GM21786 (cell line): ENCODE data around the gene SERPIND1.
"Not testable (repeated sequence)": the region's sequence is repeated elsewhere in the genome, so short reads cannot be mapped to it uniquely, and the experiment has no call there.

Source experiments
- ATAC-seq: cut with Tn5 transposase; IDR thresholded peaks from one replicate; pipeline ENCODE4 v1.9.1; 2021; ENCODE audit not compliant: unreplicated experiment

The SERPIND1 gene, protein sequence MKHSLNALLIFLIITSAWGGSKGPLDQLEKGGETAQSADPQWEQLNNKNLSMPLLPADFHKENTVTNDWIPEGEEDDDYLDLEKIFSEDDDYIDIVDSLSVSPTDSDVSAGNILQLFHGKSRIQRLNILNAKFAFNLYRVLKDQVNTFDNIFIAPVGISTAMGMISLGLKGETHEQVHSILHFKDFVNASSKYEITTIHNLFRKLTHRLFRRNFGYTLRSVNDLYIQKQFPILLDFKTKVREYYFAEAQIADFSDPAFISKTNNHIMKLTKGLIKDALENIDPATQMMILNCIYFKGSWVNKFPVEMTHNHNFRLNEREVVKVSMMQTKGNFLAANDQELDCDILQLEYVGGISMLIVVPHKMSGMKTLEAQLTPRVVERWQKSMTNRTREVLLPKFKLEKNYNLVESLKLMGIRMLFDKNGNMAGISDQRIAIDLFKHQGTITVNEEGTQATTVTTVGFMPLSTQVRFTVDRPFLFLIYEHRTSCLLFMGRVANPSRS

DNA sequence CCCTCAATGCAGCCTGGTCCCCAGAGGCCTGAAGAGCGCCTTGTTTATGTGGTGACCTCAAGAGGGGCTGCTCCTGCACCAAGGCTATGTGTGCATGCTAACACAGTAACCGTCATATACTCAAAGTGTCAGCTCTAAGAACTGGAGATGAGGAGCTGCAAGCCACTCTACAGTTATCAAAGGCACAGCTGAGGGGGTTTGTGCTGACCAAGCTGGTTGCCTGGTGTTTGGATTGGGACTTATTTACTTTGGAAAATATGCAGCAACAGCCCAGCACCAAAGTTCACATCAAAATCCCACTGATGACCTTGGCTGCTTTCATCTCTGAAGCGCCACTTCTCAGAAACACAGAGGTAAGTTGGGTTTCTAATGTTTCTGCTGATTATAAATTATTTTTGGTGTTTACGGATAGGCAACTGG, at the start of gene SERPIND1:
SERPIND1 (plus strand) TSS at position 321 of the 420 bp plus-strand sequence. CDS start 5,200 bp downstream, outside the sequence.
- ATAC-seq = no peak

DNA sequence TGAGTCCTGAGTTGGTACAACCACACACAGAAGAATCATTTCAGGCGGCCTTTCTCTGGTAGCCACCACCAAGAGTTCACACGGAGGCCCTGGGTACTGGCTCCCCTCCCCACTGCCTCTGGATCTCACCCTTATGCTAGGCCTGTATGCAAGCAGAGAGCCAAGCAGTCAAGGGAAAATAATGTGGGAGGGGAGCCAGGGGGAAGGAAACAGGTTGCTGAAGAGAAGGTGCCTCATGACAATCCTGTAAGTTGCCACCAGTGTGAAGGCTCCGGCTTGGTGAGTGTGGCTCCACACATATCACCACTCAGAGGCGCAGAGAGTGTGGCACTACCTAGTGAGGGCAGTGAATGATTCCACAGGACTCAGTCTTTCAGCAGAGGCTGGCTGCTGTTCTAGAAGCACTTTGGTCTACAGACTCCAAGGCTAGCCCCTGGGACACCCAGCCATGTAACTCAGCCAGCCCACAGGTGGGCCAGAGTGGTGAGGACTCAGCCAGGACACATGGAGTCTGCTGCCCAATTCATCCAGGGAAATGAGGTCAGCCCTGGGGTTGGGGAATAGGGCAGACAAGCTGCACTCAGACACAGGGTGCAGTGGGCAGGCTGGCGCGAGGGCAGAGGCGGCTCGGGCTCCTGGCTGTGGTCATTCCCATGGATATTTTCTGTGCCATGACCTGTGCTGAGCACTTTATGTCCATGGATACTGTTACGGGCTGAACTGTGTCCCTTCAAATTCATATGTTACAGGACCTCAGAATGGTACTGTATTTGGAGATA, 49.0 kb upstream of the SERPIND1 start:
- no peak for ATAC-seq

DNA sequence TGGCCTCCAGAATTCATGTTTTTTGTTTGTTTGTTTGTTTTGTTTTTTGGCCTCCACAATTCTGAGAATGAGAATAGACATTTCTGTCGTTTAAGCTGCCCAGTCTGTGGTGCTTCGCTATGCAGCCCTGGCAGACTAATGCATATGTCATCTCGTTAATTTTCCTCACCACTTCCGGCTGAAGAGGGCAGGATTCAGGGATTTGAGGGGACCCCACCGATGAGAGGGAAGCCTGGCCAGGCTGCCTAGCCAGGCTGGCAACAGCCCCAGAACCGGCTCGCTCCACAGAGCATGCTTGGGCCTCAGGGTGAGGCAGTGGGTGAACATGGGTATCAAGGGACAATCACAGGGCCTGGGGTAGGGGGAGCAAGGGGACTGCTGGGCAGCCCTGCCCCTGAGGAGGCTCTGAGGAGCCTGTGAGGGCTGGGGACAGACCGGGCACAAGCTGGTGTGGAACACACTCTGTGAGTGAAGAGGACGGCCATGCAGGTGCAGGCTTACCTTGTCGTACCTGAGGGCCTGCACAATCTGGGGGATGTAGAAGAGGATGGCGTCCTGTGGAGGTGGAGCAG, 47.8 kb upstream of the SERPIND1 start:
- ATAC-seq = no peak

DNA sequence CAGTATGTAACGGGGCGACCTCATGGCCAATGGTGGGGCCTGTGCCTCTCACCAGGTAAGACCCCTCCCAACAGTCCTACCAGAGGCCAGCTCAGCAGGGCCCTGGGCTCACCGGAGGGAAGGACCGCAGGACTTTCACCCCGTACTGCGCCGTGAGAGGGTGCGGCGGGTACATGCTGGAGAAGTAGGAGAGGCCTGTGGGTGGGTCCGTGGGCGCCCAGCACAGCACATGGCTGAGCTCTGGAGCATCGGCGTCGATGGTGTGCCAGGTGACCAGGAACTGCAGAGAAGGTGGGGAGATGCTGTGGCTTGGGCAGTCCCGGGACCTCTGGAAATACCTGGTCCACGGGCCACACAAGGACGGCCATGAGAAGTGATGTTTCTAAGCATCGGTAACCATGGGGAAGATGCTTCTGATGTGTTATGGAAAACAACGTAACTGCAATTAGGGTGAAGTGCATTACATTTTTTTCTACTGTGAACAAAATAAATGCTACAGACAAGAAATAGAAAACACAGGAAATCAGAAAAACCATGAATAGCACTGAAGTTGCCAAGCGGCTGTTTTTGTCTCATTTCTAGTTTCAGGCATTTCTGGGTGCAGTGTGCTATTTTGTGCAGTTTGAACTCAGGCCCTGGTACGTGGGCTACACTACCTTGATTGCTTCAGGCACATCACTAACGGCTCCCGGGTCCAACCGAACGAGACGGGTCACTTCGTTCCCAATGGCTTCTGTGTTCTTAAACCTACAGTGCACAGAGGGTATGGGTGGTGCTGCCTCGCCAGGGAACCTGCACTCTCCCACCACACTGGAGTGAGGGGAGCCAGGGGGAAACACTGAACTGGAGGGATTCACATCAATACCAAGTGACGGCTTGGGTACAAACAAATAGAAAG, 46.5 kb upstream of the SERPIND1 start:
- no peak for ATAC-seq

DNA sequence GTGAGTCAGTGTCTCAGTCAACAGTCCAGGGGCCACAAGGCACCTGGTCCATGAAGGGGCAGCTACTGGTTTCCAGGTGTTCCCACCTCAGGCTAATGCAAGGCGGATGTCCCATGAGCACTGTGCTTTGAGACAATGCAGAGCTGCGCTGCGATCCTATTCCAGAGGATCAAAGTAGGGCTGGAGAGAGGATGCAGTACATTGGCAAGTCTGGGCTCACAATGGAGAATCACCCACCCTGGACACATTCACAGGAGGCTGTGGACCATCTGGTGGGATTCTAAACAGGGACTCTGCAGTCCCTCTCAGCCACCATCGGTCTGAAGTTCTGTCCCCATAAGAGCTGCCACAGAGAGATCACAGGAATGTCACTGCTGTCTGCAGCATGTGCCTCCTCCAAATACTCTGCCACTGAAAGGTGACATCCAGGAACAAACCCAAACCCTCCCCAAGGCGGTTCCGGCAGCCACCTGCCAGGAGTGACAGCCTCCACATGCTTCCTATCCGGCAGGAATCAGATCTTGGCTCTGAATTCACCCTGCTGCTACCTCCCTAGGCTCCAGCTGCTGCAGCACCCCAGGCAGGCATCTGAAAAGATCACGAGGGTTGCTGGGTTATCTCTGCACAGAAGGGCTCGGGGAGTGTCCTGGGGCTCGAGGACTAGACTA, 45.3 kb upstream of the SERPIND1 start:
- ATAC-seq = no peak

DNA sequence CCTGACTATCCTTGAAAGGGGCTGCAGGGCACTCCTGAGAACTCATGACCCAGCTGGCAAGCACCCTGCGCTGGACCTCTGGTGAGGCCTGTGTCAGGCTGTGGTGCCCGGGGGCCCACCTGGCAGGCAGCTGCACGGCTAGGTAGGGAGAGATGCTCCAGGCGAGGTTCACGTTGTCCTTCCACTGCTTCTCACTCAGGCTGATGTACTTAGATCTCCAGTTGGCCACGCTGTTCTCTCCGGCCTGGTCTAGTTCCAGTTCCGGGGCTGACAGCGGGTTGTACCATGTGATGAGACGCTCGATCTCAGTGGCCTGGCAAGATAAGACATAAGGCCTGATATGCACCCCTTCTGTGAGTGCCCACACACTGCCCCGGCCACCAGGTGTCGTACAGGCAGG, 44.7 kb upstream of the SERPIND1 start:
- no peak for ATAC-seq

DNA sequence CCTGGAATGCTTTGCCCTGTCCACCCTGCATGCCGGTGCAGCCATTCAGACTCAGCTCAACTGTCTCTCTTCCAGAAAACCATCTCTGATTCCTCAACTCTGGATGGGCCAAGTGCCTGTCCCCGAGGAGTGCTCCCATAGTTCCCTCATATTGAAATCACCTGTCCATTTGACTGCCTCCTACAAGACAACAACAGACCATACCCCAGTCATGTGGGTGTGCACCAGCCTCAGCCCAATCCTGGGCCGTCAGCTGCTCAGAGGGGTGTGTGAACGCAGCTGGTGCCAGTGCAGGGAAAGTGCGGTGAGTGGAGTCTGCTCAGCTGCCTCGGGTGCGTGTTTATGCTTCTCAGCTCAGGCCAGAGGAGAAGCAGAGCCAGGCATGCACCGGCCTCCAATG, 41.5 kb upstream of the SERPIND1 start:
- not testable (repeated sequence) for ATAC-seq

DNA sequence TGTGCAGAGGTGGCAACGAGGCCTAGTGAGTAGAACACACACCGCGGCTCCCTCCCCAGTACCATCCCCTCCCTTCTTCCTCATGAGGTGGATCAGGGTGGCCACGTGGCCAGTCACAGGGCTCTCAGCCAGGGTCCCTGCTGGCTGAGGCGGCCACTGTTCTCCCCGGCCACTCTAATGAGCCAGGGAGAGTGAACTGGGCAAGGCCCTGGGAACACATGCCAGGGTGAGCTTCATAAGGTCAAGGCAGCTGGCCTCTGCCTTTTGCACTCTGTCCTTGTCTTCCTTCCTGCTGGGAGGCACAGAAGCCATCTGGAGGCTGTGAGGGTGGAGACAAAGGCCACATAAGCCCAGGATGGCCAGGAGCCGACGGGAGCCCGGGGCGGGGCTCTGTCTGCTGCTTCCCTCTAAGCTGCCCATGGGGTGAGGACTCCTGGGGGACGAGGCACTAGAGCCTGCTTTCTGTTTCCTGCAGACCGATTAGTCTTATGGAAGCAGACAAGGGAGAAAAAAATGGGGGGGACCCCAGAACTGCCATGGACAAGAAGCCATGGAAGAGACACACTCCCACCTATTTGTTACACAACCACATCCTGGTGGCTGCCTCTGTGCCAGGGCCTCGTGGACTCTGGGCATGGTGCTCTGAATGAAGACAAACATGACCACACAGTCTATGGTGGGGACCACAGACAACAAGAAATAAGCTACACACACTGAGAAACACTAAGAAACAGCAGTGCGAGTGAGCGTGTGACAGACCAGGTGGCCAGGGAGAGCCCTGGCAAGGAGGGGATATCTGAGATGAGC, 38.4 kb upstream of the SERPIND1 start:
- not testable (repeated sequence) for ATAC-seq

DNA sequence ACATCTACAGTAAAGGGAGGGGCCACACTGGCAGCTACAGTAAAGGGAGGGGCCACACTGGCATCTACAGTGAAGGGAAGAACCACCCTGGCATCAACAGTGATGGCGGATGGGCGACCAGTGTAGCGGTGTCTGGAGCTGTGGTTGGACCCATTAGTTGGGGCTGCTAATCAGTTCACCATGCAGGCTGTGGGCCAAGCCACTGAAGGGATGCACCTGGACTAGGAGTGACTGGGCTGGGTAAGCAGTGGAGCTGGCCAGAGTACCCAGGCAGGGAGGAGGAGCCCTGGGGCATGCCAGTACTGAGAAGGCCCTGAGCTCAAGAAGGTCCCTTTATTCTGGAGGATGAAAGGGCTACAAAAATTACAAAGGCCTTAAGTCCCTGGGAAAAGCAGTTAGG, 37.0 kb upstream of the SERPIND1 start:
- ATAC-seq = not testable (repeated sequence)

DNA sequence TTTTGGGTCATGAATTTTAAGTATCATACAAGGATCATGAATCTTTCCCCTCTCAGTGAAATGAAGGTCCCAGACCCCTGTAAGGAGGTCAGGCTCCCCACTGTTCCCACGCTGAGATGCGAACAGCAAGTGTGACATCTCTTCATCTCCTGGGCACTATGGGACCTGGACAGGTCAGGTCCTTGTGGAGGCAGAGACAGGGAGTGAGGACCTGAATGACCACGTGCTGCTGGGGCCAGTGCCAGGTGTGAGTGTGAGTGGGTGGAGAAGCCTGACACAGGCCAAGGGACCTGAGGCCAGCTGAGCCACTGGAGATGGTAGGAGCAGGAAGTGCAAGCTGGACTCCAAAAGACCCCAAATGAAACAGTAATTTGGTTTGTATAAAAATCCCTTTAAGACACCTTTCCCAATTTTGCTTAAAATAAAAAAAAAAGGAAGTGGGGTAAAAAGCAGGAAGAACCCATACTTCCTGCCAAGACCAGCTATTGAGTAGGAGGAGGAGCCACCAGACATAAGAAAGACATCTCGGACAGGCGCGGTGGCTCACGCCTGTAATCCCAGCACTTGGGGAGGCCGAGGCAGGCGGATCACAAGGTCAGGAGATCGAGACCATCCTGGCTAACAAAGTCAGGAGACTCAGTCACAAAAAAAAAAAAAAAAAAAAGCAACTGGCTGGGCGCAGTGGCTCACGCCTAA, 35.4 kb upstream of the SERPIND1 start:
- ATAC-seq = no peak

DNA sequence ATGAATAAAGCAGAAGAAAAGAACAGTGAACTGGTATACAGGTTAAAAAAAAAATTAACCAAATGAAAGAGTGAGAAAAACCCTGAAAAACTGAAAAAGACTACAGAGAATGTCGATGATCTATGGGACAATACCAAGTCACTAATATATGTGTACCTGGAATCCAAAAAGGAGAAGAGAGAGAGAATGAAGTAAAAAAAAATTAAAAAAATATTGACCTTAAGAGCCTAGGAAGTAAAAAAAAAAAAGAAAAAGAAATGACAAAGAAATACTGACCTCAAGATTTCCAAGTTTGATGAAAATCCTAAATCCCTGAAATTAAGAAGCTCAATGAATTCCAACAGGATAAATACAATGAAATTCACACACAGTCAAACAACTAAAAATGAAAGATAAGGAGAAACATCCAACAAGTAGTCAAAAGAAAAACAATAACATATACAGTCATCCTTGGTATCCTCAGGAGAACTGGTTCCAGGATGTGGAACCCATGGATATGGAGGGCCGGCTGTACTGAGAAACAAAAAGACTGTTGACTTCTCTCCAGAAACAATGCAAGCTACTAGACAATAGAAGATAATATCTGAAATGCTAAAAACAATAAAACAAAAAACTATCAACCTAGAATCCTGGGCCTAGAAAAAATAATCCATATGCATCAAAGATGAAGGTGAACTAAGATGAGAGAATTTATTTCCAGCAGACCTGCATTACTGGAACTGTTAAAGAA, 33.5 kb upstream of the SERPIND1 start:
- no peak for ATAC-seq

DNA sequence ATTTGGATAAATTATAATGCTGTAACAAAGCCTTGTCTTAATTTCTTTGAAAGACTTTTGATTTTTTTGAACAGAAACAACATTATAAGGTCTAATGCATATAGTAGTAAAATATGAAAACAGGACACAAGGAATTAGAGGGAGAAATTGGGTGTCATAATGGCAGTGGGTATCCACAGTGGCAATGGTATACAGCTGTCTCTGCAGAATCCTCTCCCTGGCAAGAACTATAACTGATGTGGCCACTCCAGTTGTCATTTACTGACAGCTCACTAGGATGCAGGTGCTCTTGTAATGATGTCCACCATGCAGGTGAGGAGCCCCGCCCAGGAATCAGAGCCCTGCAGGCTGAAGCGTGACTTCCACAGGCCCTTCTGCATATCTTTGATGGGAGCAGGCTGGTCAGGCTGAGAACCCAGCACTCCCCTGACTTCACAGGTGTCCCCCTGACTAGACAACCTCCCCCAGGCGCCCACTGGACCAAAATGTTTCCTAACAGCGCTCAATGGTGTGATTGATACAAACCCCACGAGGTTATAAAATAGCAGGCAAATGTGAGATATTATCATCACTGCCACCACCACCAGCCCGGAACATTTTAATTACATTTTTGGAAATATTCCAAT, 32.8 kb upstream of the SERPIND1 start:
- no peak for ATAC-seq

DNA sequence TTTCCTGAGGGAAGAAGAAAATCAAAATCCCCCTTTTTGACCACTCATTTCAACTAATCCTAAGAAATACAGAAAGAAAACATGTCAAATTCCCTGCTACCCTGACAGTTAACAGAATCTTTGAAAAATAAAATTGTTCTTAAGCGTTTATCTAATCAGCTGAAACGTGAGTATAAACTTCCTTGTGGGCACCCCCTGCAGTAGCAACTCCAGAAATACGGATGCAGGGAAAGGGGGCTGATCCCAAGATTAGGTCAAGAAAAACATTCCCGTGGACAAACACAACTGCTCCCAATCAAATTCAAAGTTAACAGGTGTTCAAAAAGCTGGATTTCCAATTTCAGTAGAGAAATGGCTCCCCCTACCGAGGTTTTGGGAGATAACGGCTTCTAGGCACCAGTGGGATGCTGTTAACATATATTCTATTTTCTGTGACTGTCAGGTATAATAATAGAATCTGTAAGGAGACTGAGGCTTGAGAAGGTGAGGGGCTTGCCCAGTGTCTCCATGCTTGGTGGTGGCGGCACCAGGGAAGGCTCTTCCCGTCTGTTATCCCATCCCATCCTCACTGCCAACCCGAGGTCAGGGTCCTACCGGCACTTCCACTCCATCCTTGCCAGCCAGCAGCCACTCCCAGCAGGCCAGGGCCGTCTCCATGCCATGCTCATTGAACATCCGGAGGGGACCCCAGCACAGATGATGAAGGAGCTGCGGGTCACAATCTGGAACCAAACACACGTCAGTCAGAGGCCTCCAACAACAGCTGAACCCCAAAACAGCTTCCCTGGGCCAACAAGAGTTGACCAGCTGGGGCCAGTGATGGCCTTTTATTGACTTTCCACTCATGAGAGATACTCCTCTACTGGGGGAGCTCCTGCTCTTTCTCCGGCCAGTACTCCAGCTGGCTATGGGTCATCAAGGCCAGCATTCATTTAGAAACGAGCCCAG, 32.0 kb upstream of the SERPIND1 start:
- no peak for ATAC-seq

DNA sequence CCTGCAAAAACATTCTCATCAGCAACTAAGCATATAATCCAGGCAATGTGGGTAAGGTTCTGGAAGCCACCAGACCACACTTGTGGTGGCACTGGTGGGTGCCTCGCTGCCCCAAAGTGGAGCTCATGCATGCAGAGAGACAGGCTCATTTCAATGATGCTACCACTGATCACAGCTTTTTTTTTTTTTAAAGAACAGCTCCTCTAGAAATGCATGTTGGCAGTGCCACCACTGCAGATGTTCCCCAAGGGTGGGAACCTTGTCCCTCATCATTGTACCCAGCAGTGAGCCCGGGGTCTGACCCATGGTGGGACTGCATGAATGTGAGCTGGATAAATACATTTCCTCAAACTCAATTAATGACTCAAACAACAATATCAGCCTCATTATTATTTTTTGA, 31.1 kb upstream of the SERPIND1 start:
- no peak for ATAC-seq

DNA sequence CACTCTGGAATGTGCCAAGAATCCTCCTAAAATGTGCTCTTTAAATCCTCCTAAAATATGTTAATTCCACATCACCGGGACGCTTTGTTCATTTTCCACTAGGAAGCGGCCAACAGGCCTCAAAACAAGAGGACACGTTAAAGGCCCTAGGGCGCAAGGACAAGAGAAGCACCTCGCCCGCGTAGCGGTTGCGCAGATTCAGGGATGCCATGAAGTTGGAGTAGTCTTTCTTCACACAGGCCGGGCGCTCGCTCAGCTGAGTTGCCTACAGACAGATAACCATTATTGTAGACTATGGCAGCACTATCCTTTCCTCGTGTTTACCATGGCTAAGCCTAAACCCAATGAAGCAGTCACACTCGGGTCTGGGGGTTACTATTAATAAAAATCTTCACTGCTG, 29.5 kb upstream of the SERPIND1 start:
- no peak for ATAC-seq

DNA sequence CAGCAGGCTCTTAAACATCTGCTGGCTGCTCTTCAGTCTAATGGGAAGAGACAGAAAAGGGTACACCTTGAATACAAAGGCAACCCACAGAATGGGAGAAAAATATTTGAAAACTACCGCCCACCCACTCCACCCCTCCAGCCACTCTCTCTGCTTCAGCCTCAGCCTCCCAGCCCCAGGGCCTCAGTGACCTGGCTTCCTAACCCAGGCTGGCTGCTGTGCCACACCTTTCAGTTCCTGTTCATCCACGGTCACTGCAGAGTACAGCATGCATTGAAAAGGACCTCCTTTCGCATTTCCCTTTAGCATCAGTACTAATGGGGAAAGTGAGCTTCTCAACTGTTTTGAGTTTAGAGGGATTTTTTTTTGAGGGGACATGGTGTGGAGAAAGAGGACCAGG, 28.8 kb upstream of the SERPIND1 start:
- ATAC-seq = no peak
